ENCODE results near the gene NME7. TPM values are rescaled to one million over a fixed set of nuclear protein-coding genes. Genes with fewer than 3 reads are reported as not detected.
A peak's percentile ranks its signal among the peaks of the same experiment; 100 is the strongest.

The NME7 gene
- total RNA-seq, 1 experiment from 2014 or later: 13.2 TPM

DNA sequence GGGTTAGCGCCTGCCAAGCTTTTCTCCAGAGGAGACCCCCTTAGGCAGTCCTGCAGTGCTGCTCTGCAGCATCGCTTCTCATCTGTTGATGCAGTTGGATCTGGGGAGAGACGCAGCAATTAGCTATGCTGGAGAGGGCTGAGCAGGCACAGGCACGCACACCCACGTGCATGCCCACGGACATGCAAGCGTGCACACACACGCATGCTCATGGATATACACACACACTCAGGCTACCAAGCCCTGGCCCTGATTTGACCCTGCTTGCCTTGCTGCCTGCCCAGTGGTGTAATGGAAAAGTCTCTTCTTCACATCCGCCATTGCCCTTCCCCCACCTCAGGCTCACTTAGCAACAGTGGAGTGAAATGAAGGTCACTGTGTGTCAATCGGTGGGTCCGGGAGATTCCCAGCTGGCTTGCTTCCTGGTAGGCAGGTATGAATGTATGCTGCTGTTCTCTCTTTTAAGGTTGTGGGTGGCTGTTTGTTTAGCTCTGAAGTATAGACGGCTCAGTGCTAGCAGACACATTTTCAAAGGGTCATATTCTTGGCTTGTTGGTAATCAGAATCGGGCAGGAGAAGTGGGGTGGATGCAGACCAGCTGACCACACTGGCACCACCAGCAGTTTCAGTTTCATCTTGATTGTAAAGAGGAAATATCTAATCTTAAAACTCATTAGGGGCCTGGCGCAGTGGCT lies 251.6 kb downstream of the NME7 start:
- Histone ChIP-seq H3K79me2 (ENCODE audit: insufficient read depth, low read length) (peaks cover 11% of the 10 kb centered on the region; the same call in 1 of the 2 replicates), H2BK12ac (ENCODE audit: insufficient read length, low read depth, low read length) (no peak overlapping the region), H4K20me1 (ENCODE audit: control insufficient read depth, insufficient read depth, insufficient read length) (no peaks in the 10 kb centered on the region), H3K23ac (ENCODE audit: insufficient read length, low read depth, low read length) (no peak overlapping the region), H3K79me1 (ENCODE audit: insufficient read depth, low read depth, low read length, poor library complexity, severe bottlenecking) (peaks cover 2% of the 10 kb centered on the region), H3K4me2 (ENCODE audit: insufficient read depth, insufficient read length, low read length) (no peak overlapping the region), H3K14ac (ENCODE audit: insufficient read depth, low read length) (no peak overlapping the region), H3K27ac (ENCODE audit: insufficient read length, low read depth, low read length) (no peak overlapping the region), H2AFZ (ENCODE audit: low read length) (no peak overlapping the region), H3K27me3 (ENCODE audit: insufficient read depth, low read length) (no peaks in the 10 kb centered on the region), H3T11ph (ENCODE audit: low read length) (no peak overlapping the region), H2BK5ac (ENCODE audit: insufficient read length, low read length) (no peak overlapping the region), H3K4me1 (ENCODE audit: insufficient read depth, low read length) (peaks cover 10% of the 10 kb centered on the region; the same call in 1 of the 2 replicates), H3K4ac (ENCODE audit: low read depth, low read length) (no peak overlapping the region), H2BK15ac (ENCODE audit: low read depth, low read length) (no peak overlapping the region), H3K9me3 (ENCODE audit: control insufficient read depth, low read depth, low read length) (no peaks in the 10 kb centered on the region), H2AK5ac (ENCODE audit: insufficient read length, low read length) (no peak overlapping the region), H3K56ac (ENCODE audit: insufficient read length, low read depth, low read length) (no peak overlapping the region), H2BK20ac (ENCODE audit: low read depth, low read length, poor library complexity, severe bottlenecking) (no peak overlapping the region), H3K9ac (ENCODE audit: extremely low read depth, insufficient read length, low read length) (no peak overlapping the region), H3K23me2 (ENCODE audit: insufficient read length, low read depth, low read length, poor library complexity, severe bottlenecking) (no peaks in the 10 kb centered on the region), H2BK120ac (ENCODE audit: low read depth, low read length, poor library complexity, severe bottlenecking) (no peak overlapping the region), H4K8ac (replicated peaks; ENCODE audit: insufficient read length, low read depth, low read length) (no peak overlapping the region), H3K18ac (ENCODE audit: insufficient read length, low read depth, low read length) (no peak overlapping the region), H4K91ac (ENCODE audit: insufficient read length, low read depth, low read length) (no peak overlapping the region), H4K5ac (ENCODE audit: insufficient read length, low read depth, low read length) (no peak overlapping the region)
- H3K27me3 Mint-ChIP-seq (ENCODE audit: low read depth): no peaks in the 10 kb centered on the region
- peaks cover 23 to 30% of the 10 kb centered on the region in 2 experiments for H3K4me1 Mint-ChIP-seq
- WGBS (ENCODE audit: extremely low coverage, insufficient read length, low lambda C conversion rate): no CpG with 5 or more reads among the region's 14 CpGs
- peaks cover 29 to 66% (median 50%) of the 10 kb centered on the region in 3 experiments; a peak in 6 of 7 replicates for H3K36me3 Mint-ChIP-seq (ENCODE audit: insufficient read depth in 1 of 3, low read depth in 3 of 3)
- peak overlapping the region in 2 of 3 experiments; percentile 32 to 89; a peak in 3 of 7 replicates for H3K27ac Mint-ChIP-seq
- H3K9me3 Mint-ChIP-seq: no peaks in the 10 kb centered on the region
- TF ChIP-seq CTCF (conservative IDR thresholded peaks at IDR 0.05): no peak
- H3K4me3 Mint-ChIP-seq: no peak overlapping the region
- DNase-seq: no peak

All from H9 (cell line).